Measurements from ENCODE around the gene THOC3. TPM values are rescaled to one million over a fixed set of nuclear protein-coding genes. Genes with fewer than 3 reads are reported as not detected.
"Not testable (repeated sequence)": the region's sequence is repeated elsewhere in the genome, so short reads cannot be mapped to it uniquely, and the experiment has no call there.

The THOC3 gene
- total RNA-seq, 4 donors from 2014 or later: 16.4 to 60.2 (median 27.3) TPM

DNA sequence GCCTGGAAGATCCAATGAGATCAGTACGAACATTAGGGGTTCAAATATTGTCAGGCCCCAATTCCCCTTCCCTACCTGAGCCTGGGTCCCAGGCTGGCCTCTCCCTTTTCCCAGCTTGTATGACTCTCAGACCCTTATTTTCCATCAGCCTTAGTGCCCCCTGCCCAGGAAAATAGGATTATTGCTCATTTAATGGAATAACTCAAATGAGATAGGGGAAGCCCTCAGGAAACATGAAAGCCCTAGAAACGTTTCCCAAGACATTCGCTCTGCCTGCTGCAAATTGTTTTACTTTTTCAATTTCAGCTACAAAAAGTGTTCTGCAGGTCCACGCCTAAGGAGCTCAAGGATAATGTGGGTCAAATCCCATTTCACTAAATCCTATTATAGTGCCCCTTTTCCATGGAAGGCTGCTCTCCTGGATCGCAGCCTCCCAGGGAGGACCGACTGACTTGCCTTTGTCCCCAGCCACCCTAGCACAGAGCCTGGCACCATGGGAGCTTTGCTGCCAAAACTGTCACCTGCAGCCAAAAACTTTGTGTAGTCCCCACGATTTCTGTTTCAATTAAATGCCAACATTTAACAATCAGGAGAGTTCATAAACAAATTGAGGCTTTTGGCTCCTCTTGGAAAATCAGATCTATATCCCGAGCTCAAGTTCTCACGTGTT is 46.9 kb downstream of the THOC3 start:
- Histone ChIP-seq H3K27ac (no peak overlapping the region), H3K9me3 (no peaks in the 10 kb centered on the region), H3K4me3 (no peak overlapping the region), H3K36me3 (no peaks in the 10 kb centered on the region), H3K4me1 (no peaks in the 10 kb centered on the region), H3K27me3 (no peaks in the 10 kb centered on the region)
- DNase-seq: no peak
- no peak for TF ChIP-seq POLR2A (IDR thresholded peaks at IDR 0.05)
- no peak for TF ChIP-seq CTCF (IDR thresholded peaks at IDR 0.05)

GRCh38 chr5:175920231-175920811 is 47.8 kb downstream of the THOC3 start:
- DNase-seq: no peak
- Histone ChIP-seq H3K4me3 (no peak overlapping the region), H3K9me3 (no peaks in the 10 kb centered on the region), H3K36me3 (no peaks in the 10 kb centered on the region), H3K27ac (no peak overlapping the region), H3K27me3 (no peaks in the 10 kb centered on the region), H3K4me1 (no peaks in the 10 kb centered on the region)
- no peak for TF ChIP-seq CTCF (IDR thresholded peaks at IDR 0.05)
- TF ChIP-seq POLR2A (IDR thresholded peaks at IDR 0.05): no peak

GRCh38 chr5:175915066-175916037 is 52.8 kb downstream of the THOC3 start:
- H3K36me3 ChIP-seq, DNase-seq, H3K27ac ChIP-seq, H3K4me1 ChIP-seq, H3K4me3 ChIP-seq, H3K9me3 ChIP-seq, H3K27me3 ChIP-seq: not testable (repeated sequence)

DNA sequence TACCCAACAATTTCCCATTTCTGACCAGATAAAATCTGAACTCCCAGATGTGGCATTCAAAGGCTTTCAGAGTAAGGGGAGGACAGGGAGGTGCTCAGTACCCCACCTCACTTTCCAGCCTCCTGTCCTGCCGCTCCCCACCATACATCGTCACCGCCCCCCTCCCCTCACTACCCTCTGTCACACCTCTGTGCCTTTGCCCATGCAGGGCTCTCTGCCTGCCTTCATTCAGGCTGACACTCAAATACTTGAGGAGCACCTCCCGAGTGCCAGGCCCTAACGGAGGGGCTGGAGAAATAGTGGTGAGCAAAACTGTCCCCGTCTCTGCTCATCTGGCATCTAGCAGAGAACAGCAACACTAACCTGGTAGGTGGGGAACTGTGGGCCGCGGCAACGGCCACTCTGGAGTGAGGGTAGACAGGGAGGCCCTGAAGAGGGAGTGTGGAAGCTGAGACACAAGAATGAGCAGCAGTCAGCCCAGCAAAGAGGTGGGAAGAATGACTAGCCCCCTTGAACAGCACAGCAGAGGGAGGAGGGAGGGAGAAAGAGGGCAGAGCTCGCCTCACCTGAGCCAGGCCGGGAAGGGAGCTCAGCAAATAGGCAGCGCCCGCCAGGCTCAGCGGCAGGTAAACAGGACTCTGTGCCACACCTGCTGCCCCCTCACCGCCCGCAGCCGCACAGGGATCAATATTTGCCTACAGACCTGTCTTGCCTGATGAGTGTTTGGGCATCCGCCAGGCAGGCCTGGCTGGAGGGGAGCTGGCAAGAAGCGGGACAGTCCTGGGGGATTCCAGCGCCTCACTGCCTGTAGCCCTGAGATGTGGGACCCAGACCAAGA is 54.1 kb downstream of the THOC3 start:
- H3K36me3 ChIP-seq, DNase-seq, H3K9me3 ChIP-seq, H3K27ac ChIP-seq, H3K27me3 ChIP-seq, H3K4me1 ChIP-seq, H3K4me3 ChIP-seq: not testable (repeated sequence)

DNA sequence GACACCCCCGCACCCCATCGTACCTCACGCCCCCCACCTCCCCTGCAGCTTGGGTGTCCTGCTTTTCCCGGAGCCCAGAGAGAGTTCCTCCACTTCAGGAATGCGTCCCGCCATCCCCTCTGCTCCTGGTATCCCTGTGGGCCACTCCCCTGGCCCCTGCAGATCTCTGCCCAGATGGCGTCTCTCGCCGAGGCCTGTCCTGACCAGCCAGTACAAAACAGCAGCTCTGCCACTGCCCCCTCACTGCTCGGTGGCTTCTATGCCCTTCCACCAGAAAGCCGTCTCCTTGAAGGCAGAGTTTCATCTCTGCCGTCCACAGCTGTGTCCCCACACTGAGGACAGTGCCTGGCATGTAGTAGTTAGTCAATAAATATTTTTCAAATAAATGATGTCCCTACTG is 58.0 kb downstream of the THOC3 start:
- not testable (repeated sequence) for H3K4me1 ChIP-seq, DNase-seq, H3K36me3 ChIP-seq, H3K27ac ChIP-seq, H3K27me3 ChIP-seq, H3K4me3 ChIP-seq, H3K9me3 ChIP-seq

Other genes with a start within 250 kb of the THOC3 start
- gene CPLX2, start 96.7 kb downstream of the THOC3 start, total RNA-seq: 1 to 10 TPM in 3 of 4 donors, not detected in 1; 1.4 to 2.5 (median 1.7) TPM